ENCODE measurements around the gene P2RX6. TPM values are rescaled to one million over a fixed set of nuclear protein-coding genes. Genes with fewer than 3 reads are reported as not detected.

Gene P2RX6
- total RNA-seq, 2 donors from 2014 or later: 0.81 TPM; not detected in 1

DNA sequence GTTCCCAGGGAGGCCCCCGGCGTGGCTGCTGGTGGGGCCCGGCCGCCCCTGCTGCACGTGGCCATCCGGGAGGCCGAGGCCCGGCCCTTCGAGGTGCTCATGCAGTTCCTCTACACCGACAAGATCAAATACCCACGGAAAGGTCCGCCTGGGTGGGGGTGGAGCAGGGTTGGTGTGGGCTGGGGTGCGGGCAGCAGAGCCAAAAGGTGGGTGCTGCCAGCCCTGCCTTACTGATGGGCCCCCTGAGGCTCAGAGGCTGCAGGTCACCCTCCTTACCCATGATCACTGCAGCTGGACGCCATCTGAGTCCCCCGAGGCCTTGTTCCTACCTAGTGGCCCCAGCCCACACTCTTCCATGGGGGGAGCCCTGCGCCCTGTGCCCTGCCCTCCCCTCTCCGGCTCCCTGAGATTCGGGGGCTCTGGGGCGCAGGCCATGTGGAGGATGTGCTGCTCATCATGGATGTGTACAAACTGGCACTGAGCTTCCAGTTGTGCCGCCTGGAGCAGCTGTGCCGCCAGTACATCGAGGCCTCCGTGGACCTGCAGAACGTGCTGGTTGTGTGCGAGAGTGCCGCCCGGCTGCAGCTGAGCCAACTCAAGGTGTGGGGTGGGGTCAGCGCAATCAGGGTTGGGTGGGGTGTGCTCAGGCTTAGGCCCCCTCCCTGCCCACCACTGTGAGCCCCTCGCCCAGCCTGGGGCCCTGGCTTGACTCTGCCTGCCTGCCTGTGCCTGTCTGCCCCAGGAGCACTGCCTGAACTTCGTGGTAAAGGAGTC lies 20.6 kb upstream of the P2RX6 start:
- DNase-seq (ENCODE audit: low spot score) (no peak), ATAC-seq (ENCODE audit: insufficient number of reproducible peaks, low FRiP score, low read depth) (no peak)
- TF ChIP-seq, protein P1, sequence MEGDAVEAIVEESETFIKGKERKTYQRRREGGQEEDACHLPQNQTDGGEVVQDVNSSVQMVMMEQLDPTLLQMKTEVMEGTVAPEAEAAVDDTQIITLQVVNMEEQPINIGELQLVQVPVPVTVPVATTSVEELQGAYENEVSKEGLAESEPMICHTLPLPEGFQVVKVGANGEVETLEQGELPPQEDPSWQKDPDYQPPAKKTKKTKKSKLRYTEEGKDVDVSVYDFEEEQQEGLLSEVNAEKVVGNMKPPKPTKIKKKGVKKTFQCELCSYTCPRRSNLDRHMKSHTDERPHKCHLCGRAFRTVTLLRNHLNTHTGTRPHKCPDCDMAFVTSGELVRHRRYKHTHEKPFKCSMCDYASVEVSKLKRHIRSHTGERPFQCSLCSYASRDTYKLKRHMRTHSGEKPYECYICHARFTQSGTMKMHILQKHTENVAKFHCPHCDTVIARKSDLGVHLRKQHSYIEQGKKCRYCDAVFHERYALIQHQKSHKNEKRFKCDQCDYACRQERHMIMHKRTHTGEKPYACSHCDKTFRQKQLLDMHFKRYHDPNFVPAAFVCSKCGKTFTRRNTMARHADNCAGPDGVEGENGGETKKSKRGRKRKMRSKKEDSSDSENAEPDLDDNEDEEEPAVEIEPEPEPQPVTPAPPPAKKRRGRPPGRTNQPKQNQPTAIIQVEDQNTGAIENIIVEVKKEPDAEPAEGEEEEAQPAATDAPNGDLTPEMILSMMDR (IDR thresholded peaks at IDR 0.05): no peak
- peaks cover 49% of the 10 kb centered on the region for H3K36me3 ChIP-seq
- no peak overlapping the region for H3K4me3 ChIP-seq
- no peaks in the 10 kb centered on the region for H3K27me3 ChIP-seq (replicated peaks; ENCODE audit: insufficient read depth)
- H3K27ac ChIP-seq: no peak overlapping the region
- H3K4me1 ChIP-seq (ENCODE audit: control insufficient read depth in 1 of 2, low read depth in 2 of 2): peaks cover 0 to 1% of the 10 kb centered on the region in 2 donors
- no peaks in the 10 kb centered on the region for H3K9me3 ChIP-seq

DNA sequence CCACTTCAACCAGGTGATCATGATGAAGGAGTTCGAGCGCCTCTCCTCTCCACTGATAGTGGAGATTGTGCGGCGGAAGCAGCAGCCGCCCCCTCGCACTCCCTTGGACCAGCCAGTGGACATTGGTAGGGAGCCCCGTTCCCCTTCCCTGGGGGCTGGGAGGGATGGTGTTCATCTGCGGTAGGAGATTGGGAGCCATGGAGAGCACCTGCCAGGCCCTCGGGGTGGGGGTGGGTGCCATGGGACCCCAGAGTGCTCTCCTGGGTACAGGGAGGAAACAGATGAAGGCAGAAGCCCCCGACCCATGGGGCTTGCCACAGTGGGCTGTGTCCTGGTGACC lies 20.1 kb upstream of the P2RX6 start:
- ATAC-seq (ENCODE audit: insufficient number of reproducible peaks, low FRiP score, low read depth): no peak
- Histone ChIP-seq H3K4me1 (ENCODE audit: control insufficient read depth in 1 of 2, low read depth in 2 of 2) (peaks cover 2 to 7% of the 10 kb centered on the region in 2 donors), H3K27me3 (replicated peaks; ENCODE audit: insufficient read depth) (no peaks in the 10 kb centered on the region), H3K9me3 (no peaks in the 10 kb centered on the region), H3K4me3 (no peak overlapping the region), H3K36me3 (peaks cover 55% of the 10 kb centered on the region), H3K27ac (no peak overlapping the region)
- no peak for DNase-seq (ENCODE audit: low spot score)
- TF ChIP-seq, protein P1 (IDR thresholded peaks at IDR 0.05): no peak

DNA sequence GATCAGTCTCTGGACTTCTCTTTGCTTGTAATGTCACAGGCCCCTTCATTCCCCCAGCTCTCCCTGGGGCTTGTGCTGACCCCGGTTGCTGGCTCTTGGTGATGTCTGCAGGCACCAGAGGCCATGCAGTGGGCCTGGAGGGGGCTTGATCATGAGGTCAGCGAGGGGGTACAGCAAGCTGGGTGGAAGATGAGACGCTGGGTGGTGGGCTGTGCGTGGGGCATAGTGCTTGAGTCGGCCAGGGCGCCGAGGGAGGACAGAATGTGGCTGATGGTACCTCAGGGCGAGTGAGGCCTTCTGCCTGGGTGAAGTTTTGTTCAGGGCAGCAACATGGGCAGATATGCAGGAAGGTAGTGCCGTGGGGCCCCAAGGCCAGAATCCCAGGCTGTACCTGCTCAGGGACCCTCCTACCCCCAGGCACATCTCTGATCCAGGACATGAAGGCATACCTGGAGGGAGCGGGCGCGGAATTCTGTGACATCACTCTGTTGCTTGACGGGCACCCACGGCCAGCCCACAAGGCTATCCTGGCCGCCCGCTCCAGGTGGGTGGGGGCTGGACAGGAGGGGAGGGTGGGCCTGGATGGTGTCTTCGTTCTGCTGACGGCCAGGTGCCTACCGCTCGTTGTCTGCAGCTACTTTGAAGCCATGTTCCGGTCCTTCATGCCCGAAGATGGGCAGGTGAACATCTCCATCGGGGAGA lies 19.5 kb upstream of the P2RX6 start:
- Histone ChIP-seq H3K27ac (no peak overlapping the region), H3K27me3 (replicated peaks; ENCODE audit: insufficient read depth) (no peaks in the 10 kb centered on the region), H3K9me3 (no peaks in the 10 kb centered on the region), H3K4me1 (ENCODE audit: control insufficient read depth in 1 of 2, low read depth in 2 of 2) (peaks cover 7 to 13% of the 10 kb centered on the region in 2 donors), H3K4me3 (no peak overlapping the region), H3K36me3 (peaks cover 56% of the 10 kb centered on the region)
- DNase-seq (ENCODE audit: low spot score) (no peak), ATAC-seq (ENCODE audit: insufficient number of reproducible peaks, low FRiP score, low read depth) (no peak)
- TF ChIP-seq, protein P1 (IDR thresholded peaks at IDR 0.05): no peak

DNA sequence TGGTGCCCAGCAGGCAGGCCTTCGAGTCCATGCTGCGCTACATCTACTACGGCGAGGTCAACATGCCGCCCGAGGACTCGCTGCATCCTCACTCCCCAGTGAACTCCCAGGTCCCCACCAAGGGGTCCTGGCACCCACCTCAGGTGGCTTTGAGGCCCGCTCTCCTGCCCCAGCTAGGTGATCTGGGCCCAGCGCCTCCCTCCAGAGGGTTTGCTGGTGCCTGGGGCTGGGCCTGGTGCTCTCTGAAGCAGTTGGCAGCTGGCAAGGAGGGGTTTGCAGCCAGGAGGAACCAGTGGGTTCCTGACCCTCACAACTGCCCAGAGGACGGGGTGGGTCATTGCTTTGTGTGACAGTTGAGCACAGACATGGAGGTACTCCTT lies 18.9 kb upstream of the P2RX6 start:
- no peaks in the 10 kb centered on the region for H3K9me3 ChIP-seq
- TF ChIP-seq, protein P1 (IDR thresholded peaks at IDR 0.05): no peak
- H3K4me3 ChIP-seq: no peak overlapping the region
- H3K4me1 ChIP-seq (ENCODE audit: control insufficient read depth in 1 of 2, low read depth in 2 of 2): peaks cover 11 to 18% of the 10 kb centered on the region in 2 donors
- H3K36me3 ChIP-seq: peaks cover 56% of the 10 kb centered on the region
- no peaks in the 10 kb centered on the region for H3K27me3 ChIP-seq (replicated peaks; ENCODE audit: insufficient read depth)
- H3K27ac ChIP-seq: no peak overlapping the region
- DNase-seq (ENCODE audit: low spot score) (no peak), ATAC-seq (ENCODE audit: insufficient number of reproducible peaks, low FRiP score, low read depth) (no peak)

All from thoracic aorta (tissue), 2 donors.